NCI-H1048 (cell line): Measurements from ENCODE around the gene RAE1.

ENCODE experiments used
- DNase-seq: peaks from one replicate; lab custom pipeline; 2025; lab: John Stamatoyannopoulos, UW

Gene RAE1, protein sequence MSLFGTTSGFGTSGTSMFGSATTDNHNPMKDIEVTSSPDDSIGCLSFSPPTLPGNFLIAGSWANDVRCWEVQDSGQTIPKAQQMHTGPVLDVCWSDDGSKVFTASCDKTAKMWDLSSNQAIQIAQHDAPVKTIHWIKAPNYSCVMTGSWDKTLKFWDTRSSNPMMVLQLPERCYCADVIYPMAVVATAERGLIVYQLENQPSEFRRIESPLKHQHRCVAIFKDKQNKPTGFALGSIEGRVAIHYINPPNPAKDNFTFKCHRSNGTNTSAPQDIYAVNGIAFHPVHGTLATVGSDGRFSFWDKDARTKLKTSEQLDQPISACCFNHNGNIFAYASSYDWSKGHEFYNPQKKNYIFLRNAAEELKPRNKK

GRCh38 chr20:57351042-57351783, at the start of gene RAE1:
TSS of gene RAE1 (plus strand) at chr20:57351255. CDS start at chr20:57354039, 2,784 bp downstream.
- DNase-seq: peak; percentile 85

- DNase-seq: no peak
Measured at GRCh38 chr20:57306747-57307146, 44.3 kb upstream of the RAE1 start.

DNA sequence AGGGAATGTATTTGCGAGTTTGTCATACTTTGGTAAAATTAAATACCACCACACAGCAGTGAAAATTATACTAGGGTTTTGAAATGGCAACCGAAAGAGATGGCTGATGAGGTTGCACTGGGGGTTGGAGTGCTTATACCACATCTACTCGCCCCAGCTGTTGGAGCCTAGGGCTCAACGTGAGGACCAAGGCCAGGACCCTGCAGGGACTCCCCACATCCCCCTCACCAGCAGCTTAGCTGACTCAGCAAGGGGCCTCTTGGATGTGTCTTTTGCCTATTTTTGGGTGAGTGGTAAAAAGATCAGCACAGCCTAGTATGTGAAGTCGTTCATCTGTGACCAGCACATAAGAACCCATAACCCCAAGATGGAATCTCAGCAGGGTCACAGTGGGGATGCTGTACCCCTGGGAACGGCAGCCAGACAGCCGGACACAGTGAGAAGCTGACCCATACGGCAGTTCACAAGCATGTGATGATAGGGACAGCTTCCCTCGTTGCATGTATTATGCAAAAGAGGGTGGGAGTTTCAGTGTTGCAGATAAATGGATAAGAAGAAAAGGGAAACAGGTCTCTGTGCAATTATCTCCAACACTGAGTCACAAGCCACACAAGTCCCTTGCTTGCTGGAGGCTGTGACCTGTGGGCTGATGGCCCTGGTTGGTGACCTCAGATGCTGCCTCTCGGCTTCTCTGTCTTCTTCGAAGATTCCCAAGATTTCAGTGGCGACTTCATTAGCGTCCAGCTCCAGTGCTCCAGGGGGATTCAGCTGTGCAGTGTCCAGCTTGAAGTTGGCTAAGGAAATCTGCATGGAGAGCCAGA, 42.4 kb upstream of the RAE1 start:
- no peak for DNase-seq

DNA sequence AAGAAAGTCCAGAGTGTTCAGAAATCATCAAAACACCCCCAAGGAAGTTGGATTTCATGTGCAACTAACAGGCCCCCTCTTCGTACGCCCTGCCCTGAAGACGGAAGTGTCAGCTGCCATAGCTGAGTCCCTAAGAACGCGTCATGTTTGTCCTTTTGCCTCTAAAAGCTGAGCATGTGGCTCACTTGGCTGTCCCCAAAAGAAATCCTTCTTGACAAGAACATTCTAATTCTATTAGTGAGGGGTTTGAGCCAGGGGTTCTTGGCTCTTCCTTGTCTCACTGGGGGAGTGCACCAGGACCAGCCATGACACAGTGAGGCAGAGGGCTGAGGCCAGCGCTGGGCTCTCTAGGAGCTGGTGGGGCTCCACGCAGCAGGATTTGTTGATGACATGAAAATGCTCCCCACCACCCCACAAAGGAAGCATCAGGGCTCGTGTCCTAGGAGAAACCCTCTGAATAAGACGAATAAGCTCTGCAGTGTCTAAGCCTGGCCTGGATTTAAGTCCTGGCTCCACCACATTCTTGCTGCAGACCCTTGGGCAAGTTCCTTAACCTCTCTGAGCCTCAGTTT, 41.4 kb upstream of the RAE1 start:
- no peak for DNase-seq

DNA sequence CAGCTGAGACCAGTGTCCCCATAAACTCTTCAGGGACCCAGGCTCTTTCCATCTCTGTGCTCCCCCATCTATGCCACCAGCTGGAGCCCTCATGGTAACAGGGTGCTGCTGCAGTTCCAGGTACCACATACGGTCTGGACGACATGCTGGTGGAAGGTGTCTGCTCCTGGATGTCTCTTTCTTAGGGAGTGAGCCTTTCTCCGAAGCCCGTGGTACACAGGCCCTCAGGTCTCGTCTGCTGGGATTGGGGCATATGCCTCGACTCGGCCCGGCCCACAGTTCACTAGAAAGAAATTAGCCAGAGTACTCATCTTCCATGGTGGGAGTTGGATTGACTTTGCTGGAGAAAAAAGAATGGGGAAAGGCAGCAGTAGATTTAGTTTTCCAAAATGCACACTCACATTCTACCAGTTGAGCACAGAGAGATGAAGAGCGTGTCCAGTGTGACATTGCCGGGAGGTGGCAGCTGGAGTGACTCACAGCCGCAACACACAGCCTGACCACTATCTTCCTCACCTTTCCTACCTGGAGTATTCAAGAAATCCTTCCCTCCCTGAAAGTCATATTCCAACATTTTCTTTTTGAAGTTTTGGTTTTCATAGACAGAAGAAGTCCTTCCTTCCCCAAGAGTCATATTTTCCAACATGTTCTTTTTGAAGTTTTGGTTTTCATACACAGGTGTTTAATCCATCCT, 40.1 kb upstream of the RAE1 start:
- no peak for DNase-seq

DNA sequence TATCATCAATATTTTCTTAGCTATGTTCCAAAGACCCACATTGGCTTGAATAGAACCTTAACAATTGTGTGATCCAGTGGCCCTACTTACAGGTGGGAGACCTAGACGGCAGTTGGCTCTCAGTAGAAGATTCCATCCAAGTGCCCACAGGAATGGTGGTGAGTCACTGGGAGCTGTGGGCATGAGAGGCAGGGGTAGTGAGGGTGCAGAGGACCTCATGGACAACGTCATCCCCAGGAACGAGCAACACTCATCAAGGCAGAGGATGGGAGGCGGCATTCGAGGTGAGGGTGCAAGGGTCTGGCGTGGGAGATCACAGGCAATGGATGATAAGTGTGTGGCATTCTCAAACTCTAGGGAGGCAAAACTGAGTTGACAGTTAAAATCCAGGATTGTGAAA, 38.9 kb upstream of the RAE1 start:
- DNase-seq: no peak

- no peak for DNase-seq
Measured at GRCh38 chr20:57313230-57313629, 37.8 kb upstream of the RAE1 start.

GRCh38 chr20:57313951-57314350, 37.1 kb upstream of the RAE1 start:
- no peak for DNase-seq

- no peak for DNase-seq
Measured at GRCh38 chr20:57315083-57315975, 35.7 kb upstream of the RAE1 start.

- DNase-seq: no peak
Measured at GRCh38 chr20:57315976-57316480, 35.0 kb upstream of the RAE1 start.

- DNase-seq: no peak
Measured at GRCh38 chr20:57316795-57317201, 34.3 kb upstream of the RAE1 start.

GRCh38 chr20:57317316-57317788, 33.7 kb upstream of the RAE1 start:
- DNase-seq: no peak

DNA sequence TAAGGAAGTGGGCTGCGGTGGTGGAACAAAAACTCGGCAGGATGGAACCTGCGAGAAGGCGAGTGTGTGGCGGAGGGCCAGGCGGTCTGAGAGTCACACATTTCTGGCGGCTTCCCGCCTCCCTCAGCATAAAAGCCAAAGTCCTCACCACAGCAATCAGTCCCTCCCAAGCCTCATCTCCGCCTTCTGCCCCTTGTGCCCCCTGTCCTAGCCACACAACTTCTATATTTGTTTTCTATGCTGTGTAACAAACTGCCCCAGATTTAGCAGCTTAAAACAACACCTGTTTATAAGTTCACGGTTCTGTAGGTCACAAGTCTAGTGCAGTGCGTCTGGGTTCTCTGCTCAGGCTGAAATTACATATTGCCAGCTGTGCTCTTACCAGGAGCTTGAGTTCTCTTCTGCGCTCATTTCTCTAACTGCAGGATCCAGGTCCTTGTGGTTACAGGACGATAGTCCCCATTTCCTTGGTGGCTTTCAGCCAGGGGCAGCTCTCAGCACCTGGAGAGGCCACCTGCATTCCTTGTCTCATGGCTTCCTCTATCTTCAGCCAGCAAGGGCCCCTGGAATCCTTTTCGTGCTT, 33.2 kb upstream of the RAE1 start:
- no peak for DNase-seq

- DNase-seq: no peak
Measured at GRCh38 chr20:57319584-57319983, 31.5 kb upstream of the RAE1 start.

GRCh38 chr20:57320358-57320757, 30.7 kb upstream of the RAE1 start:
- no peak for DNase-seq

- no peak for DNase-seq
Measured at GRCh38 chr20:57321142-57321541, 29.9 kb upstream of the RAE1 start.

GRCh38 chr20:57322476-57322875, 28.6 kb upstream of the RAE1 start:
- DNase-seq: no peak

GRCh38 chr20:57323034-57323433, 28.0 kb upstream of the RAE1 start:
- DNase-seq: no peak

- DNase-seq: no peak
Measured at GRCh38 chr20:57325632-57326356, 25.3 kb upstream of the RAE1 start.
